NCI-H226 (cell line): Measurements from ENCODE around the gene ZNF793.

Experiments
- DNase-seq: peaks from one replicate; pipeline ENCODE4 v3.0.0-alpha.2; 2015

The ZNF793 gene

DNA sequence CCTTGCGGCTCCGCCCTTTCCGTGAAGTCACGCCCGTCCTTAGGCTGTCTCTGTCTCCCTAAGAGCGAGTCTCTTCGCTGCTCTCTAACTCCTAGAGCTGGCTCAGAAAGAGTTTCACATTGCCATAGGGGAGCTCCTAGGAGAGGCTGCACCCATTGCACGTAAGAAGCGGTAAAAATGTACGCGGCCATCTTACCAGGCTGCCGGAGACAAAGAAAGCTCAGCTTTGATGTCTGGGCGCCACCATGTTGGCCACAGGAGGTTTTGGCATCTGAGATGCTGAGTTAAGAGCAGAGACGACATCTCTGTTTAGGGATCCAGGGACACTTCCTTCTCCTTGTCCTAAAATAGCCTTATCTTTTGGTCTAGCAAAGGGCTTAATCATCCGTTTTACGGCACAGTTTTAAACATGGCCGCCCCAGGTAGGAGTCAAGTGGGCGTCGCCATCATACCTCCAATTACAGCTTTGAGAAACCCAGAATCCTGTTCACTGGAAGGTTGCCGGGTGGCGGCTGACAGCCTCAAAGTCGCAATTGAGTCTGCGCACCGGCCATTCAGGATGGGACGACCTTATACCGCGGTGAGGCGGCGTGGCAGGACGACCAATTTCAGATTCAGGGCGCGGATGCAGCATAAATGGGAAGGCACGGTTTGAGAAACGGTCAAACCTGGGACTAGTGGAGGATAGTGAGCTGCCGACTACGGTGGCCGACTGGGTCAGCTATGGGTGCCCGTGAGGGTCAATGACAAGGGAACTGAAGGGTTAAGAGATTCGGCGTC is at the start of gene ZNF793:
Gene ZNF793 (plus strand): TSS at position 553 of the 780 bp plus-strand sequence. CDS start 16,501 bp downstream, outside the sequence.
- DNase-seq = no peak

DNA sequence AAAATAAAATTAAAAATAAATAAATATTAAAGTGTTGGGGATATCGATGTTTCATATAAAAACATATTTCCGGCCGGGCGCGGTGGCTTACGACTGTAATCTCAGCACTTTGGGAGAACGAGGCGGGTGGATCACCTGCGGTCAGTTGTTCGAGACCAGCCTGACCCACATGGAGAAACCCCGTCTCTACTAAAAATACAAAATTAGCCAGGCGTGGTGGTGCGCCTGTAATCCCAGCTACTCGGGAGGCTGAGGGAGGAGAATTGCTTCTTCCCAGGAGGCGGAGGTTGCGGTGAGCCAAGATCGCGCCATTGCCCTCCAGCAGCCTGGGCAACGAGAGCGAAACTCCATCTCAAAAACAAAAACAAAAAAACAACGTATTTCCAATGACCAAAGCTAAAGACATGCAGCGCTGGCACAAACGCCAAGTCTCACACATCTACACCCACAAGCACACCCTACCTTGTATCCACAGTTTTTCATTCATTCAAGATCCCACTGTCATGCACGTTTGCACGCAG is 40.4 kb upstream of the ZNF793 start:
- DNase-seq = no peak

DNA sequence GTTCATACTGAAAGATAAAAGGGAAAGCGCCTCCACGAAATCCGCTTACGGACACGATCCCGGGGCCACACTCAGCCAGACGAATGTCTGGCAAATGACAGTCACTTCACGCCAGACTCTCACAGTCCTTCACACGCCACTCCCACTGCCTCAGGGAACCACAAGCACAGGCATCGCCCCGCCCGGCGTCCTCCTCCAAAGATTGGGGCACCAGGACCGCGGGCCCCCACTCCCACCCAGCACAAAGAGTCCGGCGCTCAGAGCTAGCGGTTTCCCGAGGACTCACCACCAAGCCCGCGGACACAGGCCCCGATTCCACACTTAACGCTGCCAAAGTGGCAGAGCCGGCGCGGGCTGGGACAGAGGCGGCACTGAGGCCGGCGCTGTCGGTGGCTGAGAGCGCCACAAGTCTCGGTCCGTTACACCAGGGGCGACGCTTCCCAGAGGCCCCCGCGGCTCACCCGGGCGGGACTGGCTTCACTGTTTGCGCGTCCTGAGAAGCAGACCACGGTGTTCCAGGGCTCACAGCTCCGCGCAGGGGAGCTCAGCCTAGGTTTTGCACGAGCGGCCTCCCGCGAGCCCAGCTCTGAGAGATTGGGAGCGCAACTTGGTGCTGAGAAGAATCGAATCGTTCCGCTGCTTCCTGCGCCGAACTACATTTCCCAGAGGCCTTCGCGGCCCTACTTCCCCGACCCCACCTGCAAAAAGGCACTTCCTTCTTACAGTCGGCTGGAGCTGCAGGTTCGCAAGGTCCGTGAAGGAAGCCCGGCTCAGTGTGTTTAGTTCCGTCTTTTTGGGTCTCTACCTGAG is 39.7 kb upstream of the ZNF793 start, which contains the start of gene ZNF569:
Gene ZNF569 (minus strand): TSS at position 647 of the 810 bp plus-strand sequence. CDS start 22,523 bp downstream, outside the sequence.
- DNase-seq = peak; percentile 70

DNA sequence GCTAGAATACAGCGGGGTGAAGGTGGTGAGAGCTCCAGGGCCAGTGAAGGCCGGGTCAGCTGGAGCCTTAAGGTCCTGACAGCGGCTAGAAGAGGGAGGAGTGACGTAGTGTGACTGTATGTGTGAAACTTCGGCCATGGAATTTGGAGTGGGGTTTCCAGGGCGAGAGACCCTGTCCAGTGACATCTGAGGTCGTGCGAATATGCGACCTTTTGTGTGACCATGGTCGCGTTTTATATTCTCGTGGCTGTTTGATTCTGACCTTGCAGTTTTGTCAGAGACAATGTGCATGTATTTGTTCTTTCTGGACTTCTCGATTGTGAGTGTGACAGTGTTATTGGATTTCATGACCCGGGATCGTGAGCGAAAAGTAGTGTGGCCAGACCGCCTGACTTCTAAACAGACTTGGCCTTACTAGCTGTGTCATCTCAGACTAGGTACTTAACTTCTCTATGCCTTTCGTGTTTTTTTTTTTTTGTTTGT is 39.1 kb upstream of the ZNF793 start:
- DNase-seq = no peak

DNA sequence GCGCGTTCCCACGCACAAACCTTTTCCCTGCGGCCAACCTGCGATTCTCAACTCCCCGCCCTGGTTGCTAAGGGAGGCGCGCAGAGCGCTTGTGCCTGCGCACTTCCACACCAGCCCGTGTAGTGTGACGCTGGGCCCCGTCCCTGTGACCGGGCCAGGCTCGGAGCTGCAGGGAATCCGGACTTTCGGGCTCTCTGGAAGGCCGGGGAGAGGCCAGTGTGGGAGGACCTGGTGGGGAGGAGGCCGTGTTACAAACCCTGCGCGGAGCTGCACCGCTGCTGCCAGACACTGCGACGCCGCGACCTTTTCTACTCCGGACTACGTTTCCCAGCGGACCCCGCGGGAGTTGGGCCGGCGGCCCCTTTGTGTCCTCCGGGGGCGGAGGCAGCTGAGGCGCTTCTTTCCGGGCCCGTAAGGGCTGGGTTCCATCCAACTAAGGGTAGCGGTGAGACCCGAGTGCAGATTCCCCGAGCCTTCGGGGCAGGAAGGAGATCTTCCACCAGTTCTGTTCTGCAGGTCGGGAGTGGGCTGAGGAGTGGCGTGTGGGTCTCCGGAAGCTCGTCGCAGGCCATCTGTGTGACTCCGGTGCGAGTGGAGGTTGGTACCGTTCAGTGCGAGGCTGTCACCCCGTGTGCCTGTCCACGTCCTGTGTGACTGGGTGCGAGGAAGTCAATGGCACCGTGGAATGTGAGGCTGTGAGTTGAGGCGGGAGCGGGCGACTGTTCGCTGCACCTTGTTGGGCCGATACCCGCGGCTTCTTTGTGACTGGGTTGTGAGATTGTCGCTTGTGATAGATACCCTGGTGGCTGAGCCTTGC is 37.6 kb upstream of the ZNF793 start, which contains the start of gene ZNF570:
Gene ZNF570 (plus strand): TSS at position 396 of the 817 bp plus-strand sequence. CDS start 999 bp downstream, outside the sequence.
- peak; percentile 30 for DNase-seq

DNA sequence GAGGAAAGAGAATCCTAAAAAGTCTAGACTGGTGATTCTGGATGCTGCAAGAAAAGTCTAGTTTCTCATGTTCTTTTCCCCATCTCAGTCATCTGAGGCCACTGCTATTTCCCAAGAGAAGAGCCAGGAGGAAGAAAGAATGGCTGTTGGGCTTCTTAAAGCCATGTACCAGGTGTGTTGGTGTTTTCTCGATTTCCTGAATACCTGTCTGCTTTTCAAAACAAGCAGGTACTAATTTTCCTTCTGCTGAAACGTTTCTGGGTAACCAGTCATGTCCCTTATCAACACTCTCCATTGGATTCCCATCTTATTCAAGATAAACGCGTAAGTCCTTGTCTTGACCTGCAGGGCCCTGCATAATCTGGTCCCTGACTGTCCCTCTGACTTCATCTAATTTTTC is 36.5 kb upstream of the ZNF793 start:
- no peak for DNase-seq

DNA sequence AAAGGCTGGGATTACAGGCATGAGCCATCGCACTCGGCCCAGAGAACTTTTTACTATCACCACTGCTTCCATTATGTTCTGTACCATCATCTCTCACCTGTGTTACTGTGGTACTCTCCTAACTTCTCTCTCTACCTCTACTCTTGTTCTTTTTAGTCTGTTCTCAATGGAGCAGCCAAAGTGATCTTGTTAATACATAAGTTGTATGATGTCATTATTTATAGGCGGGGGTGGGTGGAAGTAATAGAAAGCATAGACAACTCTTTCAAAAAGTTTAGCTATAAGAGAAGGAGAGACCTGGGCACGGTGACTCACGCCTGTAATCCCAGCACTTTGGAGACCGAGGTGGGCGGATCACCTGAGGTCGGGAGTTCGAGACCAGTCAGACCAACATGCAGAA is 34.6 kb upstream of the ZNF793 start:
- no peak for DNase-seq

DNA sequence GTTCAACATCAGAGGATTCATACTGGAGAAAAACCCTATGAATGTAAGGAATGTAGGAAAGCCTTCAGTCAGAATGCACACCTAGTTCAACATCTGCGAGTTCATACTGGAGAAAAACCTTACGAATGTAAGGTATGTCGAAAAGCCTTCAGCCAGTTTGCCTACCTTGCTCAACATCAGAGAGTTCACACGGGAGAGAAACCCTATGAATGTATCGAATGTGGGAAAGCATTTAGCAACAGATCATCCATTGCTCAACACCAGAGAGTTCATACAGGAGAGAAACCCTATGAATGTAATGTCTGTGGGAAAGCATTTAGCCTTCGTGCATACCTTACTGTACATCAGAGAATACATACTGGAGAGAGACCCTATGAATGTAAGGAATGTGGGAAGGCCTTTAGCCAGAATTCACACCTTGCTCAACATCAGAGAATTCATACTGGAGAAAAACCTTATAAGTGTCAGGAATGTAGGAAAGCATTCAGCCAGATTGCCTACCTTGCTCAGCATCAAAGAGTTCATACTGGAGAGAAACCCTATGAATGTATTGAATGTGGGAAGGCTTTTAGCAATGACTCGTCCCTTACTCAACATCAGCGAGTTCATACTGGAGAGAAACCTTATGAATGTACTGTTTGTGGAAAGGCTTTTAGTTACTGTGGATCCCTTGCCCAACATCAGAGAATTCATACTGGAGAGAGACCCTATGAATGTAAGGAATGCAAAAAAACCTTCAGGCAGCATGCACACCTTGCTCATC is 22.2 kb upstream of the ZNF793 start:
- DNase-seq = no peak

DNA sequence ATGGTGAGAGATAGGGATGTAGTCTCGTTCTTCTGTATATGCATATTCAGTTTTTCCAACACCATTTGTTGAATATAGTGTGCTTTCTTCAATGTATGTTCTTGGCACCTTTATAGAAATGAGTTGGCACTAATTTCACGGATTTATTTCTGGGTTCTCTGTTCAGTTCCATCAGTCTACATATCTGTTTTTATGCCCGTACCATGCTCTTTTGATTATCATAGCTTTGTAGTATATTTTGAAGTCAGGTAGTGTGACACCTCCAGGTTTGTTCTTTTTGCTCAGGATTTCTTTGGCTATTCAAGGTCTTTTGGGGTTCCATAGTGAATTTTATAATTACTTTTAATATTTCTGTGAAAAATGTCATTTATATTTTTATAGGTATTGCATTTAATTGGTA is 14.5 kb upstream of the ZNF793 start:
- DNase-seq = no peak

DNA sequence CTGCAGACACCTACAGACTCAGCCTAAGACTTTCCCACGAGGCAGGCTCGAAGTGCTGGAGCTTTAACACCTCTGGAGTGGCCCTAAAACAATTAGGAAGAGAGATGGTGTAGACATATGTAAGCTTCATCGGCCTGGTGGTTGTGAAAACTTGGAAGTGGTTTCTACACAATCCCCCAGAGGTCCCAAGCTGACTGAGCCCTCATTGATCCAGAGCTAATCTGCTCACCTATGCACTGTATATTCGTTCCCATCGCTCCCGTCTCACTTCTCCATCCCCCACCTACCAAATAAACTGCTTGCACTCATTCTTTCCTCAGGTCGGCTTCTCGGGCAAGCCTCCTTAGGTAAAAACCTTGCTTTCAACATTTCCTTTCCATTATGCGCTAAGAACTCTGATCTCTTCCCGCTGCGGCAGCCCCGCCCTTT is 767 bp upstream of the ZNF793 start:
- DNase-seq = no peak

DNA sequence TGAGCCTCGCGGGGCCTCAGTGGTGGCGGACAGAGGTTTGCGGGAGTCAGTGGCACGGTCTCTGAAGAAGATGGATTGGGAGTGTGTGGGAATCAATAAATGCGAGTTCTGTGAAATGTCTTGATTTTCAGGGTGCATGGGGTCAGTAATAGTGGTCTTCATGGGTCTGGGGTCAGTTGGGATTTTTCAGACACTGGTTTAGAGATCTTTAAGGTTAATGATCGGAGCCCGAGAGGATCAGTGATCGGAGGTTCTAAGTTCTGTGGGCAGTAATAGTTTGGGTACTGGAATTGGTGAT is 377 bp downstream of the ZNF793 start:
- no peak for DNase-seq

DNA sequence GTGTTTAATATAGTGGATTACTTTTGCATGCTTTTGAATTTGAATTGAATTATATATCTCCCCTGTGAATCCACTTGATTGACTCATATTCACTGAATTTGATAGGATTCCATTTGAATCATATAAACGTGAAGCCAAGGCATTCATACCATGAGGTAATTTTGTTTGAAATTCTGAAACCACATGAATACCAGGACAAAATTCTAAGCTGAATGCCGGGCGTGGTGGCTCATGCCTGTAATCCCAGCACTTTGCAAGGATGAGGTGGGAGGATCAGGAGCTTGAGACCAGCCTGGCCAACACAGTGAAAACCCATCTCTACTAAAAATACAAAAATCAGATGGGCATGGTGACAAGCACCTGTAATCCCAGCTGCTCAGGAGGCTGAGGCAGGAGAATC is 4.4 kb downstream of the ZNF793 start:
- DNase-seq = no peak

DNA sequence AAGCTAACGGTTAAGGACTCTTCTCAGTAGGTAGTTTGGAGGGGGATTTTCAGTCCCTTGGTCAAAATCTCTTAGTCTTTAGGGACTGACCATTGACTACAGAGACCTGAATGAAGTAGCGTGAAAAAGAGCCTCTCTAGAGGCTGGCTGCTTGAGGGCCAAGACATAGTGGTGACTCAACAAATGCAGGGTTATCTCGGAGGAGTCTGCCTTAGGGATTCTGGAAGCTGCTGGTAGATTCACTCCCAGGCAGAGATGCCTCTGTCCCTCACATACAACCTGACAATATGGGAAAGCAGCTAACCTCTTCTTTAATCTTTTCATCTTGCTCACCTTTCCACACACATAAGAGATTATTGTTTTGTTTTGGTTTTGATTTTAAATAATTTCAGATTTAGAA is 5.1 kb downstream of the ZNF793 start:
- no peak for DNase-seq

DNA sequence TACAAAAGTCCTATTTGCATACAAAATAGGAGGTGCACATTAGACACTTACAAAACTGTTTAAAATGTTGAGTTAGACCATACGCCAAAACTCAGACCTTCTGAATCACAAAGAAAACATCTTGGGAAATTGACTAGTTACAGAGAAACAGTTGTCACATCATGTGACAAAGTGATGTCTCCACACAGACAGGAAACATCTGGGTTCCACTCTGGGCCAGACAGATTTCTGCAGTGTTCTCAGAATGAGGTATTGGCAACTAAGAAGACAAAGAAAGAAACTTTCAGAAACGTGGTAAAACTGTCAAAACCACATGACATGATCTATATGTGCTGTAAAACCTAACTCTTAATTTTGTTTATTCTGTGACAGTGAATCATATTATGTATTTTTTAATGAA is 6.7 kb downstream of the ZNF793 start:
- DNase-seq = no peak

DNA sequence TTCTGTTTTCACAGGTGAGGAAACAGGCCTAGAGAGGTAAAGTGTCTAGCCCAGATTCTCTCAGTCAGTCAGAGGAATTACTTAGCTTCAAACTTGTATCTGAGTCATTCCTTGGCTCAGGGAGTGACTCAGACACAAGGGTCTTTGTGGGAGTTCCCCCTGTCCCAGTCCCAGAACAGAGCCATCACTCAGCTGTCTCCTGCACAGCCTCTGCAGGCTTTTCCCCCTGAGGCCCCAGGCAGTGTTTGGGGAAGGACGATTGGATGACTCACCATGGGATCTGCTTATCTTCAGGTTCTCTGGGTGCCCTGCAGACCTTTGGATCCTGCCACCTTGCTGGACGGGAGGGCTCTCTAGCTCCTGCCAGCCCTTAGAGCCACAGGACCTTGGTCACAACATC is 13.2 kb downstream of the ZNF793 start:
- DNase-seq = peak; percentile 16

DNA sequence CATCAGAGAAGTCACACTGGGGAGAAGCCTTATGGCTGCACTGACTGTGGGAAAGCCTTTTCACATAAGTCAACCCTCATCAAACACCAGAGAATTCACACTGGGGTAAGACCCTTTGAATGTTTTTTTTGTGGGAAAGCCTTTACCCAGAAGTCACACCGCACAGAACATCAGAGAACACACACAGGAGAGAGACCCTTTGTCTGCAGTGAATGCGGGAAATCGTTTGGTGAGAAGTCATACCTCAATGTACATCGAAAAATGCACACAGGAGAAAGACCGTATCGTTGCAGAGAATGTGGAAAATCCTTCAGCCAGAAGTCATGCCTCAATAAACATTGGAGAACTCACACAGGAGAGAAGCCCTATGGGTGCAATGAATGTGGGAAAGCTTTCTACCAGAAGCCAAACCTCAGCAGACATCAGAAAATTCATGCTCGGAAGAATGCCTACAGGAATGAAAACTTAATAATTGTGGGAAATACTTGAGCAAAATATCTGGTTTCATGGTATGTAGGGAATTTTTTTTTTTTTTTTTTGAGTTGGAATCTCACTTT is 30.7 kb downstream of the ZNF793 start:
- no peak for DNase-seq

DNA sequence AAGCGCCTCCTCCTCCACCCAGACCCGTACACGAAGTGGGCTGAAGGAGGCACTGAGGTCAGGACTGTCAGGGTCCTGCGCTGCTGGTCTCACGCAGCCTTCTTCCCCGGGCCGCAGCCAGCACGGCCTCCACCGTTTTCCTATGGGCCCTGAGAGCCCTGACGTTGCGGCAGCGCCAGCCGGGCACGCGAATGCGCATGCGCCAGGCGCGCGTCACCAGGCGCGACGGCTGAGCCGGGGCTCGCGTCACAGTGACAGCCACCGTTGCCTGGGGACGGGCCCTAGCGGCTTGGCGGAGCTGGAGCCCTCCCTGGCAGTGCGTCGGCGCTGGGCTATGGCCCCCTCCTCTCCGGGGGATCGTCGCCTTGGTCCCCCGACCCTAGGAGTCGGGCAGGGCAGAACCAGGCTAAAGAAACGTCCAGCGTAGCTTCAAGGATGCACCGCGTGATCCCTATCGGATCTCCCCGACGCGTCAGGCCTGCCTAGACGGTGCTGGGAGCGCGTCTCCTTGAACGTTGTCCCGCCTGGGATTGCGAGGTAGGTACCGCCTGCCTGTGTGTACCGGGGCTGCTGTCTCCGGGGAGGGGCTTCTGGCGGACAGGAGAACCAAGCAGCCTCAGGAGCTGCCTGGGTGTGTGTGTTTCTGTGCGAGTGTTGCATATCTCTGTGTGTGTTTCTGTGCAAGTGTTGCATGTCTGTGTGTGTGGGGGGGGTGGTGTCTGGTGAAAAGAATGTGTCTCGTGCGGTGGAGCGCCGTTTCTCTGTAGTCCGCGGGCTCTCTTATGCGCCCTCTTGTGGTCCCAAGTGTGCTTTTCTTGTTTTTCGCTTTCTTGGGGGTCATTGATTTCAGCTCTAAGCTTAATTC is 44.6 kb downstream of the ZNF793 start:
- DNase-seq = no peak

DNA sequence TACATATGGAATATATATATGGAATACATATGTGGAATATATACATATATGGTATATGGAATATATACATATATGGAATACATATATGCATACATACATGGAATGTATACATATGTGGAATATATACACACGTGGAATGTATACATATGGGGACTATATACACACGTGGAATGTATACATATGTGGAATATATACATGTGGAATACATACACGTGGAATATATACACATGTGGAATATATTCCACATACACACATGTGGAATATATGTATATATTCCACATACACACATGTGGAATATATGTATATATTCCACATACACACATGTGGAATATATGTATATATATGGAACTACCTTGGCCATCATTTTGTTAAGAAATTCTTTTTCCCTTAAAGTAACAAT is 56.8 kb downstream of the ZNF793 start:
- no peak for DNase-seq

DNA sequence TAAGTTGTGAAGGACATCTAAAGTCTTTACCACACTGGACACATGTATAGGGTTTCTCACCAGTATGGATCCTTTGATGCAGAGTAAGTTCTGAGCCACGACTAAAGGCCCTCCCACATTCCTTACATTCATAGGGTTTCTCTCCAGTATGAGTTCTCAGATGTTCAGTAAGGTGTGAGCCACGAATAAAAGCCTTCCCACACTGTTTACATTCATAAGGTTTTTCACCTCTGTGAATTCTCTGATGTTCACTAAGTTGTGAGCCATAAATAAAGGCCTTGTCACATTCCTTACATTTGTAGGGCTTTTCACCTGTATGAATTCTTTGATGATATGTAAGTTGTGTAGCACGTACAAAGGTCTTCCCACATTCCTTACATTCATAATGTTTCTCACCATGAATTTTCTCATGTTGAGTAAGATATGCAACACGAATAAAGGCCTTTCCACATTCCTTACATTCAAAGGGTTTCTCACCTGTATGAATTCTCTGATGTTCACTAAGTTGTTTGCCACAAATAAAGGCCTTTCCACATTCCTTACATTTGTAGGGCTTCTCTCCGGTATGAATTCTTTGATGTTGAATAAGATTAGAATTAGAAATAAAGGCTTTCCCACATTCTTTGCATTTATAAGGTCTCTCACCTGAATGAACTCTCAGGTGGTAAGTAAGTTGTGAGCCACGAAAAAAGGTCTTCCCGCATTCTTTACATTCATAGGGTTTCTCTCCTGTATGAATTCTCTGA is 58.1 kb downstream of the ZNF793 start:
- no peak for DNase-seq

DNA sequence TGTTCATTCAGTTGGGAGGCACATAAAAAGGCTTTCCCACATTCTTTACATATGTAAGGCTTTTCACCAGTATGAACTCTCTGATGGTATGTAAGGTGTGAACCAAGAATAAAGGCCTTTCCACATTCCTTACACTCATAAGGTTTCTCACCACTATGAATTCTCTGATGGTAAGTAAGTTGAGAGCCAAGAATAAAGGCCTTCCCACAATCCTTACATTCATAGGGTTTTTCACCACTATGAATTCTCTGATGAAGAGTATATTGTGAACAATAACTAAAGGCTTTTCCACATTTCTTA is 58.6 kb downstream of the ZNF793 start:
- DNase-seq = no peak
